ENCODE data around the gene DKC1.

The DKC1 gene

GRCh38 chrX:154779261-154779660 lies 16.6 kb downstream of the DKC1 start:
- no peak for DNase-seq
- intact Hi-C loops (cut with DNase I): no loop called here

- DNase-seq: no peak
- intact Hi-C loops (cut with DNase I): no loop called here
These were observed 18.3 kb downstream of the DKC1 start for GRCh38 chrX:154780968-154781367.

- no peak for DNase-seq
- intact Hi-C loops (cut with DNase I): no loop called here
These were observed 21.7 kb downstream of the DKC1 start for GRCh38 chrX:154784149-154784995.

DNA sequence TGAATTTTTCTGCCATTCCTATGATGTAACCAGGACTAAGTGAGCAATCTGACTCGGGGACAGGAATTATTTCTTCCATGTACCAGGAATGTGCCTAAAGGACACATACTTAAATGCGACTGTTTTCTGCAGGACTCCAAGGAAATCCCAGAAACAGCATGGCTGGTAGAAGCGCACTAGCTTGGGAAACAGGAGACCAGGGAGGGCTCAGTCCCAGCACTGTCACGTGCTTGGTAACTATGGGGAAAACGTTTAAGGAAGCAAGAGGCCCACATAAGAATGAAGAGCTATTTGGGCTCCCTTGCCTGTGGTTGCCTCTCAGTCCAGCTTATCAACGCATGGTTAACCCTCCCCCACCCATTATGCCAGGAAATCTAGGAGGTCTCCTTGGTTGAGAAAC lies 23.1 kb downstream of the DKC1 start:
- intact Hi-C loops (cut with DNase I): no loop called here
- DNase-seq: no peak

GRCh38 chrX:154791467-154791866 lies 28.8 kb downstream of the DKC1 start:
- intact Hi-C loops (cut with DNase I): no loop called here
- no peak for DNase-seq

- intact Hi-C loops (cut with DNase I): no loop called here
- no peak for DNase-seq
These were observed 29.3 kb downstream of the DKC1 start for GRCh38 chrX:154791939-154792338.

GRCh38 chrX:154793084-154793795 lies 30.6 kb downstream of the DKC1 start:
- DNase-seq: no peak
- intact Hi-C loops (cut with DNase I): no loop called here

DNA sequence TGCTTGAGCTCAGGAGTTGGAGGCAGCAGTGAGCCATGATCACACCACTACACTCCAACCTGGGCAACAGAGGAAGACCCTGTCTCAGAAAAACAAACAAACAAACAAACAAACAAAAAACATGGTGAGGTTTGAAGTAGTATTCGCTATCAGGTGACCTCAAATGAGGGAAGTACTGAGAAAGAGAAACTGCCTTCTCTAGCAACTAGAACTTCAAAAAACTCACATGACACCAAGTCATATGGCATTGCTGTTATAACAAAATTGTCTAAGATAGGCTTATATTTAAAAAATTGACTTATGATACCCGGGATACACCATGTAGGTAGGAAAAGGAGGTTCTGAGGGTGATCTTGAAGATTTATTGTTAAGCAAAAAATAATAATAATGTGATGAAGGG lies 32.4 kb downstream of the DKC1 start:
- intact Hi-C loops (cut with DNase I): no loop called here
- no peak for DNase-seq

DNA sequence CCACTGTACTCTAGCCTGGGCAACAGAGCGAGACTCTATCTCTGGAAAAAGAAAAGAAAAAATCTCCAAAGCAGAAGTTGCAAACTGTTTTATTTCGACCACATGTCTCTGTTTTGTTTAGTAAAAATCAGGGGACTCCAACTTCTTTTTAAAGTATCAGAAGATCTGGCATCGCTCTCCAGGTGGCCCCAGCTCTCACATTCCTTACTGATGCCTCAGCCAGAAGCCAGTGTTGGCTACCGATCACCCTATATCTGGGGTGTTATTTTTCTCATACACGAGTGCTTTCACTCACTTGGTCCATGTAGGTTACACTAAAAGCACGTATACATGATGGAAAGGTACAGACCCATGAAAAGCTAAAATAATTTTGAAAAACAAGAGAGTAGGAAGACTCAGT lies 34.3 kb downstream of the DKC1 start:
- intact Hi-C loops (cut with DNase I): no loop called here
- DNase-seq: no peak

DNA sequence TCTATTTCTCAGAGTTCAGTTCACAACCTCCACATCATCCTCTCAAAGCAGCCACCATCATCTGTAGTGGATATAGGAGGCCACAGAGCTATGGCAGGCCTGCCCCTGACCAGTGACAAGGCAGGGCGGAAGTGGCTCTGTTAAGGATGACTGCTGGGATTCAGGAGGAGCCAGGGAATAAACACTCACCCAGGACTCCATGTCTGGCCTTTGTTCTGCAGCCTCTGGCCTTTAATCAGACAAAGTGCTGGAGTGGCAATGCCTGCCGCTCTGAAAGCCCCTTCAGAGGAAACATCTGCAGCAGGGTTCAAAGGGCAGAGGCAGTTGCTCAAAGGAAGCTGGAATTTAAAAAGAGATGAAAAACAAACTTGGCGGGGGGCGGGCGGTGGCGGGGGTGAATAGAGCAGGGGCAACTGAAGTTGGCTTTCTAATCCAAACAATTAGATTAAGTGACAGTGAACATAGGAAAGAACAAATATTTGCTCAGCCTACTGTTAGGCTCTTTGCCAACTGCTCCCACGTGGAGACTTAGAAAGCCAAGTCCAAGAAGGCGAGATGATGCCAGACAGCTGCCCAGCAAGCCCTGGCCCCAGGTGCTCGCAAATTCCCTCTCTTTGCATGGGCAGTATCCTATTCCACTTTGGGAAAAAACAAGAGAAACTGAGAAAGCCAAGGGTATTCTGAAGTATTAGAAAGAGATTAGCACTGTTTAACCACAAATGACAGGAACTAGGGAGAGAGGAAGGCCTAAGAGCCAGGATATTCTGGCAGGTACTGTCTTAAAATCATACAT lies 37.1 kb downstream of the DKC1 start:
- intact Hi-C loops (cut with DNase I): no loop called here

DNA sequence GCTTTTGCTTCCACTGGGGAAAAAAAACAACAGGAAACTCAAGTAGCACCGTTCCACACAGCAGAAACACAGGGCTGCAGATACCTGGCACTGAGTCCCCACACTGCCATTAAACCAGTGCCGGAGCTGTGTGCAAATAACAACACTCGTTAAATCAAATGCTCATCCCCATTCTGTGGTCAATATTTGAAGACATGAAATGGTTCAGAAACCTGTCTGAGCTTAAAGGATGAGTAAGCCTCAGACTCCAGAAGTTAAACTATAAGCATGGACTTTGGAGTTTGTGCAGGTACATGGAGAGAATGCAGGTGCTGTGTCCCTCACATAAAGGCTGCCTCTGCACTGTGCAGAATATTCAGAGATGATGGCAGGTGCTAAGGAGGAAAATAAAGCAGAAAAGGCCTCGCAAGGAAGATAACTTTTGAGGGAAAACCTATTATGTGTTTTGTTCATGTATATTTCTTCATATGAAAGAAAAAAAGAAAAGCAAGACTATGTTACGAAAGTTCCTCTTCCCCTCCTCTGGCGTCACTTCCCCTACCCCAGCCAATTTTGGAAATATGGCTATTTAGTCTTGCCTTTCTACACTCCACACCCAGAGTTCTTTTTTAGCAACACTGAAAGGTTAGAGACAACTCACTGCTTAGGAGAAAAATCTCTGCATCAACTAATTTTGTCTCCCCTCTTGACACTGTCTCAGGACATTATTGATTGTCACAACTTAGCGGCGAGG lies 38.0 kb downstream of the DKC1 start:
- DNase-seq: no peak
- intact Hi-C loops (cut with DNase I): no loop called here

More for the DNA sequence above, 37.1 kb downstream of the DKC1 start:
- no peak for DNase-seq

DNA sequence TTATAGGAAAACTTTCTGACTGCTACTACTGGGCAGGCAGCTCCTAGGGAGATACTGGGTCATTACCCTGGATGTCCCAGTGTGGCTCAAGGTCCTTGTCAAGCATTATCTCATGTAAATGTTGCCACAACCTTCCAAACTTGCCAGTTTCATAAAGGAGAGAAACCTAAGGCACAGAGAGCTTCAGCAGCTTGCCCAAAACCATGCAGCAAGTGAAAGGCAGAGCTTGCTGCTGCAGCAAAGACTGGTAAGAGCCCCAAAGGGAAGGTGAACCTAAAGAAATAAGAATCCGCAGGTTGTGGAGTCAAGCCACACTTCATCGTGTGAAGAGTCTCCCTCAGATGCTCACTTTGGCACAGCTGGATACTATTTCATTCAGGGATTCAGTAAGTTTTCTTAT lies 40.3 kb downstream of the DKC1 start:
- intact Hi-C loops (cut with DNase I): no loop called here
- DNase-seq: no peak

GRCh38 chrX:154804261-154804956 lies 41.7 kb downstream of the DKC1 start:
- peak in 1 of 42 donors; percentile 1 for DNase-seq
- intact Hi-C loops (cut with DNase I): loop anchor here (2.0 kb wide), 1 partner anchor 42 kb away; the partner anchor contains the start of gene DKC1

GRCh38 chrX:154804957-154805695 lies 42.5 kb downstream of the DKC1 start, which contains the start of gene MPP1:
TSS of gene MPP1 (minus strand) at chrX:154805485. CDS start at chrX:154805373, 112 bp downstream.
- intact Hi-C loops (cut with DNase I): loop anchor here (2.0 kb wide), 1 partner anchor 42 kb away; the partner anchor contains the start of gene DKC1
- peak; percentile 28 to 88 (median 76) for DNase-seq

GRCh38 chrX:154805696-154806091 lies 43.0 kb downstream of the DKC1 start:
- DNase-seq: no peak
- intact Hi-C loops (cut with DNase I): loop anchor here (2.0 kb wide), 1 partner anchor 43 kb away; the partner anchor contains the start of gene DKC1

DNA sequence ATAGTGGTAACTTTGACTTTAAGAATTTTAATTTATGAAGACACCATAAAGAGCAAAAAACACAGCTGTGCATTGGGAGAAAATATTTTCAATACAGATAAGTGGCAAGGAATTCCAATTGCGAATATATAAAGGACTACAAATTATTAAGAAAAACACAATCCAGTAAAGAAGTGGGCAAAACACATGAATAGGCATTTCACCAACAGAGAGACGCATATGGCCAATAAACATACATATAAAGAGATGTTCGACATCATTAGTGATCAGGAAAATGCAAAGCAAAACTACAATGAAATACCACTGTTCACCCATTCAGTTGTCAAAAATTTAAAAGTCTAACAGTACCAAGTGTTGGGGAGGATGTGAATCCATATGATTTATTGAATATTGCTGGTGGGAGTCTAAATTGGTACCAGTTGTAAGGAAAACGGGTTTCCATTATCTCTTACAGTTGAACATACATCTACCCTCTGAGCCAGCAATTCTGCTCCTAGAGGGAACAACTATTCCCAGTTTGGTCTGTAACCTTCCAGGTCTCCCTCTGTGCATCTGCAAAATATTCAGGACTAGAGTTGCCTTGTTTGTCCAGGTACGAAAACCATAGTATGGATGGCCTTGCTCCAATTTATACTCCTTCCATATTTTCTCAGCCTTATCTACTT lies 44.3 kb downstream of the DKC1 start:
- intact Hi-C loops (cut with DNase I): no loop called here
- no peak for DNase-seq
